Parathyroid adenoma (tissue), 2 donors: ENCODE results near the gene MUC6.

Experiments used
- H2AFZ ChIP-seq: fragments of 300-600 bp; sonication (generic); one replicate; pipeline ENCODE4 v1.7.0; 2017; ENCODE audit warnings: antibody characterized with exemption, mild to moderate bottlenecking
- H3K27ac ChIP-seq: fragments of 300-600 bp; sonication (generic); one replicate; pipeline ENCODE4 v1.7.0; 2017
- H3K27me3 ChIP-seq: fragments of 300-600 bp; sonication (generic); one replicate; pipeline ENCODE4 v1.7.0; 2017; ENCODE audit warnings: low read length; ENCODE audit not compliant: control insufficient read depth, insufficient read depth
- H3K36me3 ChIP-seq: fragments of 300-600 bp; sonication (generic); one replicate; pipeline ENCODE4 v1.7.0; 2017; ENCODE audit warnings: low read length; ENCODE audit not compliant: control insufficient read depth, insufficient read depth
- H3K4me1 ChIP-seq: fragments of 300-600 bp; sonication (generic); one replicate; pipeline ENCODE4 v1.7.0; 2017; ENCODE audit warnings: control low read depth
- H3K4me2 ChIP-seq: fragments of 300-600 bp; sonication (generic); one replicate; pipeline ENCODE4 v1.7.0; 2017; ENCODE audit warnings: low read length
- H3K4me3 ChIP-seq: fragments of 300-600 bp; sonication (generic); one replicate; pipeline ENCODE4 v1.7.0; 2017; ENCODE audit warnings: low read depth, low read length
- H3K79me2 ChIP-seq: fragments of 300-600 bp; sonication (generic); one replicate; pipeline ENCODE4 v1.7.0; 2017; ENCODE audit warnings: control low read depth
- H3K9ac ChIP-seq: fragments of 300-600 bp; sonication (generic); one replicate; pipeline ENCODE4 v1.7.0; 2017; ENCODE audit warnings: mild to moderate bottlenecking
- H3K9me3 ChIP-seq: fragments of 300-600 bp; sonication (generic); one replicate; pipeline ENCODE4 v1.7.0; 2017; ENCODE audit warnings: low read length; ENCODE audit not compliant: control insufficient read depth
- TF ChIP-seq, protein P1 (sequence below): fragments of 300-600 bp; sonication (generic); IDR thresholded peaks from one replicate; pipeline ENCODE4 v1.7.0; 2017; ENCODE audit warnings: antibody characterized with exemption, mild to moderate bottlenecking
- donor health status: primary hyperparathyroidism.

The MUC6 gene

DNA sequence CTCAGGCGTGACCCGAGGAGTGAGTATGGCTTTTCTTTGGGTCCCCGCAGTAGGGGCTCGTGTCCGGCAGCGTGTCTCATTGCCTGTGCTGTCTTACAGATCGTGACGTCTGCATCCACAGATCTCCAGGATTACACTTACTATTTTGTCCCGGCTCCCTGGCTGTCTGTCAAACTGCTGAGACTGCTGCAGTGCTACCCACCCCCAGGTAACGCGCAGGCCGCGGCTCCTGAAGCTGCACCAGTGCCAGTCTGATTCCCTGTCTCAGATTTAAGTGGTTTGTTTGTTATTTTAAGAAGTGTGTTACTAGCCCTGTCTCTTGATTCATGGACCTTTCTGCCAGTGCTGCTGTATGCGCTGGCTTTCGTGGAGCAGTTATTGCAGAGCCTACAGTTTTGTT, 52.0 kb downstream of the MUC6 start:
- Histone ChIP-seq H3K4me2 (no peak overlapping the region), H3K4me3 (no peak overlapping the region), H3K27me3 (no peaks in the 10 kb centered on the region), H2AFZ (no peak overlapping the region), H3K9me3 (no peaks in the 10 kb centered on the region), H3K4me1 (no peaks in the 10 kb centered on the region), H3K79me2 (peaks cover 2% of the 10 kb centered on the region), H3K36me3 (no peaks in the 10 kb centered on the region), H3K9ac (no peak overlapping the region), H3K27ac (no peak overlapping the region)
- TF ChIP-seq, protein P1, sequence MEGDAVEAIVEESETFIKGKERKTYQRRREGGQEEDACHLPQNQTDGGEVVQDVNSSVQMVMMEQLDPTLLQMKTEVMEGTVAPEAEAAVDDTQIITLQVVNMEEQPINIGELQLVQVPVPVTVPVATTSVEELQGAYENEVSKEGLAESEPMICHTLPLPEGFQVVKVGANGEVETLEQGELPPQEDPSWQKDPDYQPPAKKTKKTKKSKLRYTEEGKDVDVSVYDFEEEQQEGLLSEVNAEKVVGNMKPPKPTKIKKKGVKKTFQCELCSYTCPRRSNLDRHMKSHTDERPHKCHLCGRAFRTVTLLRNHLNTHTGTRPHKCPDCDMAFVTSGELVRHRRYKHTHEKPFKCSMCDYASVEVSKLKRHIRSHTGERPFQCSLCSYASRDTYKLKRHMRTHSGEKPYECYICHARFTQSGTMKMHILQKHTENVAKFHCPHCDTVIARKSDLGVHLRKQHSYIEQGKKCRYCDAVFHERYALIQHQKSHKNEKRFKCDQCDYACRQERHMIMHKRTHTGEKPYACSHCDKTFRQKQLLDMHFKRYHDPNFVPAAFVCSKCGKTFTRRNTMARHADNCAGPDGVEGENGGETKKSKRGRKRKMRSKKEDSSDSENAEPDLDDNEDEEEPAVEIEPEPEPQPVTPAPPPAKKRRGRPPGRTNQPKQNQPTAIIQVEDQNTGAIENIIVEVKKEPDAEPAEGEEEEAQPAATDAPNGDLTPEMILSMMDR: no peak

DNA sequence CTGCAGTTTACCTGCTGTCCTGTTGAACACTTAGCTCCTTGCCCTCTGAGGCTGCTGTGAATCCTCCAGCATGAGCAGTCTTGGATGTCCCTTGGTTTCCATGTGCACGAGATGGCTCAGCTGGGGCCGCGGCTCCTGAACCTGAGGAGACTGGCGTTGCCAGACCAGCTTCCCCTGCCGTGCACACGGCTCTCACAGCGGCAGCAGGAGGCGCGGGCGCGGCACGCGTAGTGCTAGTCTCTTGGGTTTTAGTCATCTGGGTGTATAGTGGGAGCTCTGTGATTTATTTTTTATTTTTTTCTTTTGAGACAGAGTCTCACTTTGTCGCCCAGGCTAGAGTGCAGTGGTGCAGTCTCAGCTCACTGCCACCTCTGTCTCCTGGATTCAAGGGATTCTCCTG, 54.8 kb downstream of the MUC6 start:
- H3K4me3 ChIP-seq: no peak overlapping the region
- H3K36me3 ChIP-seq: no peaks in the 10 kb centered on the region
- TF ChIP-seq, protein P1: no peak
- no peaks in the 10 kb centered on the region for H3K79me2 ChIP-seq
- H3K27me3 ChIP-seq: no peaks in the 10 kb centered on the region
- no peak overlapping the region for H3K4me2 ChIP-seq
- no peak overlapping the region for H2AFZ ChIP-seq
- H3K4me1 ChIP-seq: no peaks in the 10 kb centered on the region
- H3K9ac ChIP-seq: no peak overlapping the region
- no peak overlapping the region for H3K27ac ChIP-seq
- H3K9me3 ChIP-seq: no peaks in the 10 kb centered on the region

DNA sequence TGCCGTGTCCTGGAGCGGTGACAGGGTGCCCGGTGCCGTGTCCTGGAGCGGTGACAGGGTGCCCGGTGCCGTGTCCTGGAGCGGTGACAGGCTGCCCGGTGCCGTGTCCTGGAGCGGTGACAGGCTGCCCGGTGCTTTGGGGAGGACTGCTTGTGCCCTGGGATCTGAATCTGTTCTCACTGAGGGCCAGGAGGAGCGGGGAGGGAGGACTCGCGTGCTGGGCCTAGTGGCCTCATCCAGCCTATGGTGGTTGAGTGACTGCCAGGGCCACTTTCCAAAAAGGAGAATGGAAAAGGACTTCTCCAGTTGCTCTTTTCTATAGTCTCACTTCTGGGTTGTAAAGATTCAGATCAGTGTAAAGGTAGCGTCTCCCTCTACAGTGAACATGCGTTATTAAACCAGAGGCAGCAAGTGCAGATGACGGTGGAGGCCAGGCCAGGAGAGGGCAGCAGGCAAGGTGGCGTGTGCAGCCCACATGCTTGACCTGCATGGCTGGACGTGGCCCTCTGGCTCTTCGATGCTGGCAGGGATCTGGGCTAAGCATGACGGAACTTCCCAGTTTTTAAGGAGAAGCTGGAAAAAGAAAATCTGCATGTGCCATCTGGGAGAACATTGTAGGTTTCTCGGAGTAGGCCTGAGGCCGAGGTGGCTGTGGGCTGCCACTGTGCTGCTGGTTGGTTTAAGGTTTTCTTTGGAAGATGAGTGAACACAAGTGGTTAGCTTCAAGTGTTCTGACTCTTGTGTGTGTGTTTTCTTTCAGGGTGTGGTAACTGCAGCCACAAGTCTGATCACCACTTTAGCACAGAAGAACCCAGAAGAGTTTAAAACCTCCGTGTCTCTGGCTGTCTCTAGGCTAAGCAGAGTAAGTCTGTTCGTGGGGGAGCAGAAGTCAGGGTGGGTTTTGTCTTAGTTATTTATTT, 55.8 kb downstream of the MUC6 start:
- Histone ChIP-seq H3K36me3 (no peaks in the 10 kb centered on the region), H3K9me3 (no peaks in the 10 kb centered on the region), H3K27ac (no peak overlapping the region), H3K4me1 (no peaks in the 10 kb centered on the region), H3K4me2 (no peak overlapping the region), H3K27me3 (no peaks in the 10 kb centered on the region), H3K4me3 (no peak overlapping the region), H3K9ac (no peak overlapping the region), H3K79me2 (no peaks in the 10 kb centered on the region), H2AFZ (no peak overlapping the region)
- TF ChIP-seq, protein P1: no peak

DNA sequence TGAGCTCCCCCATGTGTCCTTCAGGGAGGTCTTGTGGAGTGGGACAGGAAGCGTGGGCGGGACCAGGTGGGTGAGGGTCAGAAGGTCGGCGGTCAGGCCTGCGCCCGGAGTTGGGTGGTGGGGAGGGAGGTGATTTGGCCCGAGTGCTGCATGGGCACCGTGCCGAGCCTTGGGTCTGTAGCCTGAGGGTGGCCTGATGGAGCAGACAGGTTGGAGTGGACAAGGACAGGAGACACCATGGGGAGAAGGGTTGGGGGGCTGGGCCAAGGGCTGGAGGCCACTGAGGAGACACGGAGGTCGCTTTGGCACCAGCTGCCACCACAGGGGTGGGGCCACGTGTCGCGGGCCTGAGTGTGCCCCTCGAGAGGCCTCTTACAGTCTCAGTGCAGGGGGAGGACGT, 57.7 kb downstream of the MUC6 start:
- TF ChIP-seq, protein P1: no peak
- H3K4me1 ChIP-seq: no peaks in the 10 kb centered on the region
- peaks cover under 1% of the 10 kb centered on the region for H3K79me2 ChIP-seq
- H3K4me2 ChIP-seq: no peak overlapping the region
- no peak overlapping the region for H3K27ac ChIP-seq
- H3K9ac ChIP-seq: no peak overlapping the region
- H3K4me3 ChIP-seq: no peak overlapping the region
- H3K36me3 ChIP-seq: no peaks in the 10 kb centered on the region
- H2AFZ ChIP-seq: no peak overlapping the region
- H3K9me3 ChIP-seq: no peaks in the 10 kb centered on the region
- no peaks in the 10 kb centered on the region for H3K27me3 ChIP-seq
